Stimulated activated naive B cell treated with anti-CD40 and anti-IgM and Interleukin-4, amounts not matched to agents 10 μg/mL and 1 μg/mL and 100 μg/mL, for 72 hours (primary cell): ENCODE data around the gene IL1RAPL1.
A peak's percentile ranks its signal among the peaks of the same experiment; 100 is the strongest.

Experiments used
- ATAC-seq, 2 donors: fragments of 150-1000 bp; cut with Tn5 transposase; replicated peaks; 2 replicates each; pipeline ENCODE4 v1.10.0; 2021; ENCODE audit warnings: moderate library complexity in 1 of 2
- DNase-seq: peaks from one replicate; pipeline ENCODE4 v3.0.0; 2021
- H3K27ac Mint-ChIP-seq: one replicate; pipeline ENCODE4 v1.8.0; 2022; ENCODE audit warnings: mild to moderate bottlenecking, mixed read lengths
- H3K27me3 Mint-ChIP-seq, 2 donors: one replicate each; pipeline ENCODE4 v1.8.0; 2022; ENCODE audit warnings: mixed read lengths in 2 of 2
- H3K36me3 Mint-ChIP-seq, 2 donors: one replicate each; pipeline ENCODE4 v1.8.0; 2022; ENCODE audit warnings: mixed read lengths in 2 of 2, mild to moderate bottlenecking in 1 of 2
- H3K4me1 Mint-ChIP-seq, 2 donors: one replicate each; pipeline ENCODE4 v1.8.0; 2022; ENCODE audit warnings: mixed read lengths in 2 of 2, mild to moderate bottlenecking in 1 of 2
- H3K4me3 Mint-ChIP-seq, 2 donors: one replicate each; pipeline ENCODE4 v1.8.0; 2022; ENCODE audit warnings: mild to moderate bottlenecking in 2 of 2, mixed read lengths in 2 of 2, moderate library complexity in 1 of 2
- H3K9me3 Mint-ChIP-seq, 2 donors: one replicate each; pipeline ENCODE4 v1.8.0; 2022; ENCODE audit warnings: mixed read lengths in 2 of 2, mild to moderate bottlenecking in 1 of 2

IL1RAPL1 gene

GRCh38 chrX:29542152-29542551, 954.9 kb downstream of the IL1RAPL1 start:
- no peak for ATAC-seq
- no peak overlapping the region for H3K27ac Mint-ChIP-seq
- no peaks in the 10 kb centered on the region for H3K4me1 Mint-ChIP-seq
- H3K27me3 Mint-ChIP-seq = no peaks in the 10 kb centered on the region
- no peak for DNase-seq
- no peaks in the 10 kb centered on the region for H3K36me3 Mint-ChIP-seq
- H3K9me3 Mint-ChIP-seq = no peaks in the 10 kb centered on the region
- H3K4me3 Mint-ChIP-seq = no peak overlapping the region

DNA sequence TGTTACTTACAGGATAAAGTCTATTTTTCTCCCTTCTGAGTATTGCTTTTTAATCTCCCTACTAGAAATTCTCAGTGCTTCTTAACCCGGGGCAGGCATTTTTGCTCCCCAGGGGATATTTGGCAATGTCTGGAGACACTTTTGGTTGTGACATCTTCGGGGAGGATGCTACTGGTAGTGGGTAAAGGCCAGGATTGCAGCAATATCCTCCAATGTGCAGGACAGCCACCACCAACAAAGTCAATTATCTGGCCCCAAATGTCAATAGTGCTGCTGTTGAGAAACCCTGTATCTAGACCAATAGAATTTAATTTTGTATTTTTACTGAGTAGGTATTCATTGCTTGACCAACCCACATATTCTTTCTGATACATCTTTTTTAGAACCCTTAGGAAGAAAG, 958.6 kb downstream of the IL1RAPL1 start:
- Mint-ChIP-seq H3K9me3 (no peaks in the 10 kb centered on the region), H3K27me3 (no peaks in the 10 kb centered on the region), H3K27ac (no peak overlapping the region), H3K4me1 (no peaks in the 10 kb centered on the region), H3K36me3 (no peaks in the 10 kb centered on the region), H3K4me3 (no peak overlapping the region)
- DNase-seq = no peak
- no peak for ATAC-seq

DNA sequence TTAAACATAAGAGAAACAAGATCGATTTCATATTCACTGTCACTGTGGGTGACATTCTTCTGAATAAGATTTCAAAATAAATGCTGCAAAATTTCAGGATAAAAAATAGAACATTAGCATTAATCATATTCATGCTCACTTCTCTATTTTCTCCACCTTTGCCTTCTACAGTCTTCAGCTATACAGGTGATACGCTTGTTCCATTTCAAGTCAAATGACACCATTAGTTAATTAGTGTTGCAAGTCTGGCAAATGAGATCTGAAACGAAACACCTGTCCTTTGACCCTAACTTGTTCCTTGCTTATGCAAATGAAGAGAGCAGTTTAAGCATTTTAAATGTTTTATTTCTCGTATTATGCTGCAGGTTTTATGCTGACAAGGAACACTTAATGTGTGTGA, 960.6 kb downstream of the IL1RAPL1 start:
- Mint-ChIP-seq H3K27ac (no peak overlapping the region), H3K4me3 (no peak overlapping the region), H3K27me3 (no peaks in the 10 kb centered on the region), H3K36me3 (no peaks in the 10 kb centered on the region), H3K9me3 (peaks cover 0 to 2% of the 10 kb centered on the region in 2 donors), H3K4me1 (no peaks in the 10 kb centered on the region)
- DNase-seq = no peak
- no peak for ATAC-seq

DNA sequence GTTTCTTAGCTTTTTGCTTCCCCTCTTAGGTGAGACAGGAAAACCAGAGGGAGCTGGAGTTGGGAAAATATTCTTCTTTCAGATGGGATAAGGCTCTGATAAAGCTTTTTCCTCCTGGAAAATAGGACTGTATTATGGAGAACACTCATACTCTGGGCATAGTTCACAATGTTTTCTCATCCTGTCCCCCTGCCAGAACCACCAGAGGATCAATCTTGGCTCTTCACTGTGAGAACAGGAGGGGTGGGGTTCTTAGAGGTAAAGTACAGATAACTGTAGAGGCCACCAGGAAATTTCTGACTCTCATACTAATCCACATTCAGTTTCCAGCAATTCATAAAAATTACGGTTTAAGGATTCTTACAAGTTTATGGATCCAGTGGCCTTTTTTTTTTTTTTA, 966.3 kb downstream of the IL1RAPL1 start:
- ATAC-seq = no peak
- no peaks in the 10 kb centered on the region for H3K36me3 Mint-ChIP-seq
- no peak overlapping the region for H3K4me3 Mint-ChIP-seq
- no peak for DNase-seq
- H3K9me3 Mint-ChIP-seq = peaks cover 1 to 7% of the 10 kb centered on the region in 2 donors
- peaks cover 0 to 2% of the 10 kb centered on the region in 2 donors for H3K4me1 Mint-ChIP-seq
- H3K27me3 Mint-ChIP-seq = no peaks in the 10 kb centered on the region
- H3K27ac Mint-ChIP-seq = no peak overlapping the region

DNA sequence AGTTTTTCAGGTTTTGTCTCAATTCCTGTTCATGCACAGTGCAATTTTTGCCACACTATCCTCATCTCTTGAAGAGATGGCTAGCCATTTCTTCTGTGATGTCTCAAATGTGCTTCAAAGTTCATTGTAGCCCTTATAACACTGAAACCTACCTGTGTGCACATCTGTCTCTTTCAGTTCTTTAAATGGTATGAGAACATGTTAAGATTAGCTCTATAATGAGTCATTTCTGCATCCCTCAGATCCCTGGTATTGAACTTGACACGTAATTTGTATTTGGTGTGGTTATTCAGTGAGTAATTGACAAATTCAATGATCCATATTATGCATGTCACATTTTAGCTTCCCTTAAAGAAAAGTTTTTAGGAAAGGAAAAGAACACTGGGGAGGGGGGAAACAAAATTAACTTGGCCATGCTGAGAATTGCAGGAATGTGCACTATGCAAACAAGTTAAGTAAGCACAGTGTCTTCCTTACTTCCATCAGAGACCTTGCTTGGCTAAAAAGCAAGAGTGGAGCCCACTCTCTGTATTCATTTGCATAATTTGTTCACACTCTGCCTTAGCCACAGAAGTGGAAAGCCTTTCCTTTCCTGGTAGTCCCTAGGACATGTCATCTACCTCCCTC, 968.3 kb downstream of the IL1RAPL1 start:
- no peaks in the 10 kb centered on the region for H3K27me3 Mint-ChIP-seq
- no peak for DNase-seq
- H3K4me3 Mint-ChIP-seq = no peak overlapping the region
- H3K4me1 Mint-ChIP-seq = peaks cover 0 to 2% of the 10 kb centered on the region in 2 donors
- H3K27ac Mint-ChIP-seq = no peak overlapping the region
- peaks cover 0 to under 1% of the 10 kb centered on the region in 2 donors for H3K36me3 Mint-ChIP-seq
- peaks cover 3 to 16% of the 10 kb centered on the region in 2 donors for H3K9me3 Mint-ChIP-seq
- ATAC-seq = peak; percentile 94 to 96

DNA sequence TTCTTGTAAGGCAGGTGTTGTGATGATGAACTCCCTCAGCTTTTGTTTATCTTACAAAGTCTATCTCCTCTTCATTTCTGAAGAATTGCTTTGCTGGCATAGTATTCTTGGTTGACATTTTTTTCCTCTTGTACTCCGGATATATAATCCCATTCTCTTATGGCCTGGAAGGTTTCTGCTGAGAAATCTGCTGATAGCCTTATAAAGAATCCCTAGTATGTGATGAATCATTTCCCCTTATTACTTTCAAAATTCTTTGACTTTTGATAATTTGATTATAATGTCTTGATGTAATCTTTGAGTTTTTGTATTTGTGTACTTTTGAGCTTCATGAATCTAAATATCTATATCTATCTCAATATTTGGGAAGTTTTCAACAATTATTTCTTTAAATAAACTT, 972.8 kb downstream of the IL1RAPL1 start:
- Mint-ChIP-seq H3K27ac (no peak overlapping the region), H3K9me3 (peaks cover 5 to 20% of the 10 kb centered on the region in 2 donors), H3K4me1 (peaks cover 0 to 2% of the 10 kb centered on the region in 2 donors), H3K36me3 (peaks cover 0 to 3% of the 10 kb centered on the region in 2 donors), H3K27me3 (no peaks in the 10 kb centered on the region), H3K4me3 (no peak overlapping the region)
- DNase-seq (no peak), ATAC-seq (no peak)

- no peak for DNase-seq
- H3K27ac Mint-ChIP-seq = no peak overlapping the region
- no peak for ATAC-seq
- peaks cover 5 to 20% of the 10 kb centered on the region in 2 donors for H3K9me3 Mint-ChIP-seq
- no peaks in the 10 kb centered on the region for H3K27me3 Mint-ChIP-seq
- no peaks in the 10 kb centered on the region for H3K4me1 Mint-ChIP-seq
- H3K36me3 Mint-ChIP-seq = peaks cover 0 to 3% of the 10 kb centered on the region in 2 donors
- no peak overlapping the region for H3K4me3 Mint-ChIP-seq
These were observed 974.2 kb downstream of the IL1RAPL1 start for GRCh38 chrX:29561417-29561816.

DNA sequence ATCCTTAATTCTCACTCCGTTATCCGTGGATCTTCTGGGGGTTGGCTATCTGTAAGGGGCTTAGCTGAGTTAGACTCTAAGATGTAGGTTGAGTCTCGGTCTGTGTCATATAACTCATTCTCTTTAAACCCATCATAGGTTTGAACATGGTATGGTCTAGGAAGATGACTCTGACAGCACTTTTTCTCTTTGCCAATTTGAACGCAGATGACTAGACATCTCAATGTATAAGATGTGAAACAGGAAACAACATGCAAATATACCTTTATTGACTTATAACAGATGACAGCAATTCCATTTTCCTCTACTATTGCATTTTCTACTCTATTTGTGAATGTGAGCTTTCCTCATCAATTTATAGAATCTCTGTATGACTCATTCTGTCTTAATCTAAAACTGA, 993.3 kb downstream of the IL1RAPL1 start:
- no peak for ATAC-seq
- Mint-ChIP-seq H3K27ac (no peak overlapping the region), H3K9me3 (peaks cover 0 to 3% of the 10 kb centered on the region in 2 donors), H3K27me3 (no peaks in the 10 kb centered on the region), H3K36me3 (no peaks in the 10 kb centered on the region), H3K4me1 (no peaks in the 10 kb centered on the region), H3K4me3 (no peak overlapping the region)
- DNase-seq = no peak

GRCh38 chrX:29581223-29581622, 994.0 kb downstream of the IL1RAPL1 start:
- no peak for ATAC-seq
- Mint-ChIP-seq H3K27me3 (no peaks in the 10 kb centered on the region), H3K27ac (no peak overlapping the region)

GRCh38 chrX:29587107-29587506, 999.9 kb downstream of the IL1RAPL1 start:
- Mint-ChIP-seq H3K4me1 (no peaks in the 10 kb centered on the region), H3K9me3 (no peaks in the 10 kb centered on the region), H3K27me3 (no peaks in the 10 kb centered on the region), H3K27ac (no peak overlapping the region), H3K4me3 (no peak overlapping the region), H3K36me3 (no peaks in the 10 kb centered on the region)
- DNase-seq (no peak), ATAC-seq (no peak)

More at GRCh38 chrX:29581223-29581622, 994.0 kb downstream of the IL1RAPL1 start:
- no peak overlapping the region for H3K4me3 Mint-ChIP-seq
- DNase-seq = no peak
- H3K4me1 Mint-ChIP-seq = no peaks in the 10 kb centered on the region
- peaks cover 0 to 3% of the 10 kb centered on the region in 2 donors for H3K9me3 Mint-ChIP-seq
- no peaks in the 10 kb centered on the region for H3K36me3 Mint-ChIP-seq

- Mint-ChIP-seq H3K27me3 (no peaks in the 10 kb centered on the region), H3K9me3 (peaks cover 1 to 5% of the 10 kb centered on the region in 2 donors), H3K4me1 (no peaks in the 10 kb centered on the region), H3K27ac (no peak overlapping the region), H3K4me3 (no peak overlapping the region), H3K36me3 (no peaks in the 10 kb centered on the region)
- DNase-seq = no peak
- ATAC-seq = no peak
These were observed 1003.7 kb downstream of the IL1RAPL1 start for GRCh38 chrX:29590921-29591320.

DNA sequence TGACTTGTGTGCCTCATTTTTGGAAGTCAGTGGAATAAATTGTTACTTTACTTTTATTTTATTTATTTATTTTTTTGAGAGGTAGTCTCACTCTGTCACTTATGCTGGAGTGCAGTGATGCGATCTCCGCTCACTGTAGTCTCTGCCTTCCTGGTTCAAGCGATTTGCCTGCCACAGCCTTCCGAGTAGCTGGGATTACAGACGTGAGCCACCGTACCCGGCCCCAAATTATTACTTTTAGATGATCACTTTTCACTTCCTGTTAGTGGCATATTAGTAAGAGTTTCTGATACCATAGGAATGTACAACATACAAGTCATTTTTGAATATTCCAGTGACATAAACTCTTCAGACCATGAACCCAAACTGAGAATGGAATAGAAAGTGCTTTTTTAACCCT, 1017.1 kb downstream of the IL1RAPL1 start:
- H3K4me1 Mint-ChIP-seq = no peaks in the 10 kb centered on the region
- no peaks in the 10 kb centered on the region for H3K27me3 Mint-ChIP-seq

GRCh38 chrX:29617276-29617675, 1030.0 kb downstream of the IL1RAPL1 start:
- Mint-ChIP-seq H3K27me3 (no peaks in the 10 kb centered on the region), H3K36me3 (no peaks in the 10 kb centered on the region), H3K9me3 (no peaks in the 10 kb centered on the region), H3K4me3 (no peak overlapping the region), H3K27ac (no peak overlapping the region), H3K4me1 (no peaks in the 10 kb centered on the region)
- no peak for ATAC-seq
- no peak for DNase-seq

More for the DNA sequence above, 1017.1 kb downstream of the IL1RAPL1 start:
- DNase-seq (no peak), ATAC-seq (no peak)
- no peak overlapping the region for H3K27ac Mint-ChIP-seq
- no peaks in the 10 kb centered on the region for H3K36me3 Mint-ChIP-seq
- peaks cover 1 to 4% of the 10 kb centered on the region in 2 donors for H3K9me3 Mint-ChIP-seq
- H3K4me3 Mint-ChIP-seq = no peak overlapping the region

DNA sequence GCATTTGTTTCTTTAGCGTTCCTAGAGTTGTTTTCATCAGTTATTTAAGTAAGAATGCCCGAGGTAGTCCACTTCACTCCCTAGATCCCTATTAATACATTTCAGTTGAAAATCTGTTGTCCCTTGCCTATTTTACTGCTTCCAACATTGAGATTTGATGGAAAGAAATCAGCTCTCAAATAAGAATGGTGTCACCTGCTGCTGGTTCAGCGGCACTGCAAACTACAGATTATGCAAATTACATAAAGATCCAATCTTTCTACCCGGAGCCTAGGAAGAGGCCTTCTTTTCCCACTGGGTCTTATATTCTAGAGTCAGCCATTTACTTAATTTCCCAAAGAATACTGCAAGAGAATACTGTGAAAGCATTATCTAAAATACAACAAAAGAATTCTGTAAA, 1030.5 kb downstream of the IL1RAPL1 start:
- H3K4me3 Mint-ChIP-seq = no peak overlapping the region
- H3K27me3 Mint-ChIP-seq = no peaks in the 10 kb centered on the region
- no peaks in the 10 kb centered on the region for H3K4me1 Mint-ChIP-seq

DNA sequence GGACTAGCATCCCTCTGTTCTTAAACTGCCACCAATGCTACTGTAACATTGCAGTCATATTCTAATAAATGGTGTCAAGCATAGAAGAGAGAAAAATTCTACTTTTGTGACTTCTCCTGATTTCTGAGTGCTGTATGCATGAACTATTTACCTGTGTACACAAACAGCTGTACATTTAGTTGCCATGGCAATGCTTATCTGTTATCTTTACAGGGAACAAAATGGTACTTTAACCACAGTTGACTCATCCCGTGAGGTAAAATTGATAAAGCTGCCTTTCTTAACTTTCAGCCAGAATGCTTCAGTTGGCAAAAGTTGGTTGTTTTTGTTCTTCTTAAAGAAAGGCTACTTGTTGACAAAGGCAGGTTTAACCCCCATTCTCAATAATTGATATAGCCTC, 1040.6 kb downstream of the IL1RAPL1 start:
- ATAC-seq (no peak), DNase-seq (no peak)
- Mint-ChIP-seq H3K27me3 (no peaks in the 10 kb centered on the region), H3K4me1 (no peaks in the 10 kb centered on the region), H3K36me3 (no peaks in the 10 kb centered on the region), H3K9me3 (no peaks in the 10 kb centered on the region), H3K27ac (no peak overlapping the region), H3K4me3 (no peak overlapping the region)

More for the DNA sequence above, 1030.5 kb downstream of the IL1RAPL1 start:
- DNase-seq (no peak), ATAC-seq (no peak)
- Mint-ChIP-seq H3K36me3 (no peaks in the 10 kb centered on the region), H3K9me3 (no peaks in the 10 kb centered on the region), H3K27ac (no peak overlapping the region)
